SK-N-DZ (cell line): ENCODE measurements around the gene DNASE1L2.

Experiments
- DNase-seq: peaks from one replicate; pipeline ENCODE4 v3.0.0-alpha.2; 2015; ENCODE audit warnings: low spot score

DNASE1L2 gene

DNA sequence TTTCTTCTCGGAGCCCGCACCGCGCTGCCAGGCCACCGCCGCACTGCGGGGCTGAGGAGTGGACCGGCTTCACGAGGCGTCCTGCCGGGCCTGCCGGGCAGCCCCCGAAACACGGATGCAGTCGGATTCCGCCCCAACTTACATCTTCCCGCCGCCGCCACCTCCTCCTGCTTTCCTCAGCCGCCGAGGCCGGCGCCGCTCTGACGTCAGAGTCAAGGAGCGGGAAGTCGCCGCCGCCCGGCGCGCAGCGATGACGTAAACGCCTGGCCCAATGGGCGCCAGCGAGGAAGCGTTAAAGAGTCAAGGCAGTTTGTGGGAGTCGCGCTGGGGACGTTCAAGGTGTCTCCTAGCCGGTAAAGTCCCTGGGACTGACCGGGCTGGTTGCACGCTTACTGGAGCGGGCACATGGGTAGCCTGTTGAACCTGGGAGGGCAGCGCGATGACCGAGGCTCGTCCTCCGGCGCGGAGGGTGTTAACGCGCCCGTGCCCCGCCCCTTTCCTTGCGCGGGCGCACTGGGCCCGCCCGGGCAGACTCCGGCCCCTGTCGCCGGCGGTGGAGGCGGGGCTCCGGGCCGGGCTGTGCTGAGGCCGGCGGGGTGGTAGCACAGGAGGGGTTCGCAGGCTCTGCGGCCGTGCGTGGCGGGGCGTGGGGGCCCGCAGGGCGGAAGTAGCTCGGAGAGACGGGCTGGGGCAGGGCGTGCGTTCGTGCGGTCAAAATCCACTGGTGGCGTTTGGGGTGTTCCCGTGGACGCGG lies 31.8 kb downstream of the DNASE1L2 start, which contains the start of gene RNPS1:
TSS of gene RNPS1 (minus strand) at position 214 of the 754 bp plus-strand sequence. CDS start 3,483 bp downstream, outside the sequence.
- DNase-seq: peak; percentile 96

DNA sequence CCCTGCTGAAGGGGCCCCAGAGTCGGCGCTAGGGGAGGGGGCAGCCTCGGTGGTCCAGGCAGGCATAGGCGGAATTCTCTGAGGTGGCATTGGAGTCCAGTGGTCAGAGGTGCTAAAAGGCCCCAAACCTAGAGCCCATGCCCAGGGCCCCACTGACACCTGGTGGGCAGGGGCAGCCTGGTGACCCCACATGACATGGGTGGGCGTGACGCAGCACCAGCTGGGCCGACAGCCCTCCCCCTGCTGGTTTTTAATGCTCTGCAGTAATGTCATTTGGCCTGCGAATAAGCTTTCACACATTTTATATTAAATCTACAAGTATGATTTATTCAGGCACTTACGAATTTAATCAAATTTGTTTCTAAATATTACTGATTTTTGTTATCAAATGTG lies 33.8 kb downstream of the DNASE1L2 start:
- DNase-seq: no peak

DNA sequence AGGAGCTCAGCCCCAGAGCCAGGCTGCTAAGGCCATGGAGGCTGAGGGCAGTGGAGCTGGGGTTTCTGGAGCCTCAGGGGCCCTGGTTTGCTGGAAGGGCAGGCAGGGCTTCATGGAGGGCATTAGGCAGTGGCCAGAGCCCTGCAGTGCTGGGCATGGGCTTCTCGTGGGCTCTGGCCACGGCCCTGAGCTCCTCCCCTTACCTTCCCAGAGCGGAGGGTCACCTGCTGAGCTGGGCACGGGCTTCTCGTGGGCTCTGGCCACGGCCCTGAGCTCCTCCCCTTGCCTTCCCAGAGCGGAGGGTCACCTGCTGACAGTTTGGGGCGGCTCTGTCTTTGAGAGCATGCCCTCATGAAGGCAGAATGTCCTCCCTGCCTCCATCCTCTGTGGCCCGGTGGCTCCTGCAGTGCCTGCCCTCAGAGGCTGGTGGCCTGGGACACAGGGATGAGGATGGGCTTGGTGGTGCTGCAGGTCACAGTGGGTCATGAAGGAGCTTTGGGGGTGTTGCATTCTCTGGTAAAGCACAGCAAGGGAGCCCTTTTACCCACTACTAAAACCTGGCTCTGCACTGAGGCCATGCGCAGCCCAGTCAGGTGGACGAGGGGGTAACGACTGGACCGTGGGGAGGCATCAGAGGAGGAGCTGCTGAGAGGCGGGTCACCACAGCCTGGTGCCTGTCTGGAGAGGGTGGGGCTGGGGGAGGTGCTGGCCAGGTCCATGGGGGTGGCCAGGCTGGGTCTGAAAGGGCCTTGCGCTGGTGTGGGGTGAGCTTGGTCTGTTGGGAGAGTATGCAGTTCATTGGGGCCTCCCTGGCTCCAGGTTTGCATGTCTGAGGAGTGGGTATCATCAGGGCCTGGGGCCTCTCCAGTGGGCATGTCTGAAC lies 34.6 kb downstream of the DNASE1L2 start:
- DNase-seq: no peak

DNA sequence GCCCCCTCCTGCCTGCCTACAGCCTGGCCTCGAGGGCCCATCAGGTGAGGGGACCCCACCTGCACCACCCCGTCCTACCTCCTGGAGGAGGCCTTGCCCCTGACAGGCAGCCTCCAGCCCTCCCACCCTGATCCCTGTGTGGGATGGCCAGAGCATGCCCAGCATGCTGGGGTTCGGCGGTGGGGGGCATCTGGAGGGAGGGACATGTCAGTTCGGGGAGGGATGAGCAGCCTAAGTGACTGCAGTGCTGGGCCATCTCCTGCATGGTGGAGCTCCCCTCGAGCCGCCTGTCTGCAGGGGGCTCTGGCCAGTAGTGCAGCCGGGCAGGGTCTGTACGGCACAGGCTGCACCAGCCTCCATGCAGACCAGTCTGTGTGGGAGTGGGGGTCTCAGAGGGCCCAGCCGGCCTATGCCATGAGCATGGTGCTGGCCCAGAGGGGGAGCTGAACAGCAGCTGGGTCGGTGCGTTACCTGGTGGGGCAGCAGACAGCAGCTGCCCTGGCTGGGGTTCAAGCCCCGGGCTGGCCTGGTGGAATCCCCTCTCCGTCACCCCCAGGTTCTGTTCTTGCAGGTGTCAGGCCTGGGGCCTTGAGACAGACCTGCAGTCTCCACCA lies 35.7 kb downstream of the DNASE1L2 start:
- DNase-seq: no peak

DNA sequence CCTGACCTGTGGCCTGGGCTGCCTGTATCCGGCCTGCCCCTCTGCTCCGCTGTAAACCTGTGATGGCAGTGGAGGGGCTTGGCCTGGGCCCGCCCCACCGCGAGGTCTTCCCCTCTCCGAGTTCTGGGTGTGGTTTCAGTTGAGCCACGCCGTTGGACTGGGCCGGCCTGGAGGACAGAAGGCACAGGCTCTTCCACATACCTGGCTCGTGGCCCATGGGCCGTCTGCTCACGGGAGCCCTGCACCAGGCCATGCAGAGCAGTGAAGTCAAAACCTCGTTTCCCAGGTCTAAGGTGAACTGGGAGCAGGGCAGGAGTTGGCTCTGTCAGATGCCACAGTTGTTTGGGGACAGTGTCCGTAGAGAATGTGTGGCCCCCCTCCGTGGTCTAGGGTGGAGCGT lies 37.2 kb downstream of the DNASE1L2 start:
- no peak for DNase-seq

DNA sequence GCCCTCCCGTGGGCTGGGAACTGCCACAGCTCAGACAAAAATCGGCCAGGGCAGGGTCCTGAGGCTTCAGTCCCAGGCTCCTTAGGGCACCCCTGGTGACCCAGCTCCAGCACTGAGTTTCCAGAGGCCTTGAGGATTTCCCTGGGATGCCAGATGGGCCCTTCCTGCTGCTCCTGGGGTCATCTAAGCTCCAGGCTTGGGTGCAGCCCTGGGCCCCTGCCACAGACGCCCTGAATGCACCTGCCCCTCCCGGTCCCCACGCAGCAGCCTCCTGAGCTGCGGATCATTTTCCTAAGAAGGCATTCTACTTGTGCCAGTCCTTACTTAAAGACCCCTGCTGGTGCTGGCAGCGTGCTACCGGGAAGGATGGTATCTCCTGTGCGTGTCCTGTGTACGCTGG lies 37.7 kb downstream of the DNASE1L2 start:
- DNase-seq: no peak

DNA sequence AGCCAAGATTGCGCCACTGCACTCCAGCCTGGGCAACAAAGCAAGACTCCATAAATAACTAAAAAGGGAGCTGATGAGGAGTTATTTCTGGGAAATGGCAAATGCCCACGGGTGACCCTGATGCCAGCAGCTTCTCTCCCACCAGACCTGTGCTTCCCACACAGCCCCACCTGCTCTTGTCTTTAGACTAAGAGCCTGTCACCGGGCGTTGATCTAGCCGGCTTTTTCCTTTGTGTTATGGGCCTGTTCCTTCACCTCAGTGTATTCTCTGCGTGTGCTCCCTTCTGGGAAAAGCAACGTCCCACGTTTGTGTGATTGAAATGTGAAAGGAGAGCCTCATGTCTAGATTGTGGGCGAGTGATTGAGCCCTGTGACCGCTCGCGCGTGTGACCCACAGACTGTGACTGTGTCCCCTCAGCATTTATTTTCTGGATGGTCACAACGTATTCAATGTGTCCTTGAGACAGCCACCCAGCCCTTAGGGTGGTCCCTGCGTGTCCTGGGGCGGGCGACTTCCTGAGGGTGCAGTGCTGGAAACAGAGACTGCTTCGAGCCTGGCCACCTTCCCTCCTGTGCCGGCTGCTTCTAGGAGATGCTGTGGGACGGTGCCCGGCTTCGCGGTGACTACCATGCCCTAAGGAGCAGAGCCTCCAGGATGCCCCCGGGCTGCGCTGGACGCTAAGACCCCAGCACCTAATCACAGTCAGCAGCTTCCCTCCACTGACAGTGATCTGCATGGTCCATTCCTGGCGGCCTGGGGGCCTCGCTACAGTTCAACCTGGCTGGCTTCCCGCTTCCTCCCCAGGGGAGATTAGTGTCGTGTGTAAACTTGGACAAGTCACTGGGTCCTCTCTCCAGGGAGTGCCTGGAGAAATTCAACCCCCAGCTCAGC lies 39.5 kb downstream of the DNASE1L2 start:
- no peak for DNase-seq

DNA sequence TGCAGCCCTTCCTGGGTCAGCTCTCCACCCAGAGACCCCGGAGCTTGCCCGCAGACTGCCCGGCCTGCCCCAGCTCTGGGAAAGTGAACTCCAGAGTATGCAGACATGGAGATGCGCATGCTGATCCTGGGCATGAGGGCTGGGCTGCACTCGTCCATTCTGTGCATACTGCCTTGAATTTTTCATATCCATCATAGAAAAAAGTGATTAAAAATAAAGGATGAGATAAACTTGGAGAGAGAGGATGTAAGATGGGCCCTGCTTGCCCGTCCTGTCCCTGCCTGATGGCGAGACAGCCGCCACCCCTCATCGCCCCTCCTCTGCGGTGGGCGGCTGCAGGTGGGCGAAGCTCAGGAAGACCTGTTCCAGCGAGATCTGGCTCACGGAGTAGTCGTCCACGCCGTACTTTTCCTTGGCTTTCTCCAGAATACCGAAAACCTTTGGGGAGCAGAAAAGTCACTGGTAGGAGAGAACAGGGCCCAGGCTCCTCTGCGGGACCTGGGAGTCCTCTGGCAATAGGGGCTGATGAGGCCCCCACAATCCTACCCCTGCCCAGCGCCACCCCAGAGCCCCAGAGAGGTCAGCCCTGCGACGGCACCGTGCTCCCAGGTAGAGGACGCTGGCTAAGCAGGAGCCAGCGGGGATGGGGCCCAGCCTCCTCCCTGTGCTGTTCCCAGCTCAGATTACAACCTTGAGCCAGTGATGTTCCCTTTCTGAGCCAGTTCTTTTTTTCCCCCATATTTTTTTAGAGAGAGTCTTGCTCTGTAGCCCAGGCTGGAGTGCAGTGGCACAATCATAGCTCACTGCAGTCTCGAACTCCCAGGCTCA lies 40.3 kb downstream of the DNASE1L2 start:
- no peak for DNase-seq

DNA sequence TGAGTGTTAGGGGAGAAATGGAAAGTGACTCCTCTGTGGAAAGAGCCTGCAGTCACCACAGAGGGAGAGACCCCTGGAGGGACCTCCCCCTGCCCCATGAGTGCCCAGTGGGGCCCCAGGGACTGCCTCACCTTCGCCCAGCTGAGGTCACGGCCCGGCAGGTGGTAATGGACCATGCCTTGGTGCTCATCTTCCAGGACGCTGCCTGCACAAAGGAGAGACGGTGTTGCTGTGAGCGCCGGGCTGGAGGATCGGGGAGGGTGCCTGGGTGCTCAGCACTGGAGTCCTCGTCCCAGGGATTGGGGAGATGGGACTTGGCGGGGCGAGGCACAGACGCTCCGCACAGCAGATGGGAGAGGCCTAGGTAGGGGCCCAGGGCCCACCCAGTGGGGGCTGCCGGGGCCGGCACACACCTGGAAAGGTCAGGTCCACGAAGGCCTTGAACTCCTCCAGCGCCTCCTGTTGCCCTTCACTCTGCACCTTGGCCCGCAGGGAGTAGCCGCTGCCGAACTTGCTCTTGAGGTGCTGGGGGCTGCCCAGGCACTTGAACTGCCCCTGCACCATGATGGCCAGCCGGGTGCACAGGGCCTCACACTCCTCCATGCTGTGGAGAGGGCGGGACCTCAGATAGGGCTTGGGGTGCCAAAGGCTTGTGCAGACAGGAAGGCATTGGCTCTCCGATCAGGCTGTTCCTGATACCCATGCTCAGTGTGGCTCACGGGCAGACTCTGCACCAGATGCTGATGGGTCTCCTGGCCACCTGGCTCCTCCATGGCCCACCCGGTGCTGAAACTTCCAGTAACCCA lies 41.4 kb downstream of the DNASE1L2 start:
- no peak for DNase-seq

DNA sequence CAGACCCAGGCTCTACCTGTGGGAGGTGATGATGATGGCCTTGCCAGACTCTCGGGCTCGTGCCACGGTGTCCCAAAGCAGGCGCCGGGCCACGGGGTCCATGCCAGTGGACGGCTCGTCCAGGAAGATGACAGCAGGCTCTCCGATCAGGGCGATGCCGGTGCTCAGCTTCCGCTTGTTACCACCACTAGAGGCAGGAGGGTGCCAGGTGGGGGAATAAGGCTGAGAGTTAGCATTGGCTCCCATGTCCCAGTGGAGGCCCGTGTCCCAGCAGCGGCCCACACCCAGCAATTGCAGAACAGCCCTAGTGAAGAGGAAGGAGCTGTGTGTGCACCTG lies 42.0 kb downstream of the DNASE1L2 start:
- DNase-seq: no peak

DNA sequence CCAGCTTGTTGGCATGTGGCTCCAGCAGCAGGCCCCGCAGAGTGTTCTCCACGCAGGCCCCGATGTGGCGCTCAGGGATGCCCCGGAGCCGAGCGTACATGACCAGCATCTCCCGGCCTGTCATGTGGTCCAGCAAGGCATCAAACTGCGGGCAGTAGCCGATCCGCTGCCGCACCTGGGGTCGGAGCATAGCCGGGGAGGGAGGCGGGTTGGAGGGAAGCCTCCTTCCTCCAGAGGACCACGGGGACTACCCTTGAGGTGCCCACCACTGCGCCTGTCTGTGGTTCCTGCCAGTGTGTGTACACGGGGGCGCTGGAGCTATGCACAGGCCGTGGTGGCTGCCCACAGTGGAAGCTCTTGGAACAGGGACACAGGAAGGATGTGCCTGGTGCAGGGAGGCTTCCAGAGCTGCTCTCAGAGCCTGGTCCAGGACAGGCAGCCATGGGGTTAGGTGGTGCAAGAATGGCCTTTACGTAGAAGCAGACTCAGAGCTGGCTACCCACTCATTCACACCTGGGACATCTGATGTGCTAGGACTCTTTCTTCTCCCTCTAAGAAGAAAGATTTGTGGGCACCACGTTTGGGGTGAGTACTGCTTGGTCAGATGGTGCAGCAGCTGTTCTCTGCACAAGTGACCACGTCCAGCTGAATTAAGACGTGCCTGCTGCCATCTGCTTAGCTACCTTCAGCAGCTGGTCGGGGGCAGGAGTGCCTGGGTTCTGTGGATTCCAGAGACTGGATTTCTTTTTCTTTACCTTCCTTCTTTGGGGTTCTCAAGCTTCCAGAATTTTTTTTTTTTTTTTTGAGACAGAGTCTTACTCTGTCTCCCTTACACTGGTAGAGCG lies 42.9 kb downstream of the DNASE1L2 start:
- DNase-seq: no peak

DNA sequence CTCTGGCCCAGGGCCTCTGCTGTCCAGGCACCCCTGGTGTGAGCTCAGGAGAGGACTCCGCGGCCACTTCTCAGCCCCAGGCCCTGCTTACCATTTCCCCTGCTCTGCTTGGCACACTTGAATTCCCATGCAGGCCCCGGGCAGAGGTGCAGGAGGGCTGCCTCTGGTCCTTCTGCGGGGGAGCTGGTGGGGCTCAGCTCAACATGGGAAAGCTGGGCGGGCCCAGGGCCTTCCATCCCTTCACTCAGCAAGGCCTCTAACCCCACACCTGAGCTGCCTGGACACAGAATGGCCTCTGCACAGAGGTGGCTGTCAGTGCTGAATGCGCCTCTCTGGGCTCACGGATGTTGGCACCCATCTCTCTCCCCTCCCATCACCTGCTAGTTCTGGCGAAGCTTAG lies 44.2 kb downstream of the DNASE1L2 start:
- no peak for DNase-seq

DNA sequence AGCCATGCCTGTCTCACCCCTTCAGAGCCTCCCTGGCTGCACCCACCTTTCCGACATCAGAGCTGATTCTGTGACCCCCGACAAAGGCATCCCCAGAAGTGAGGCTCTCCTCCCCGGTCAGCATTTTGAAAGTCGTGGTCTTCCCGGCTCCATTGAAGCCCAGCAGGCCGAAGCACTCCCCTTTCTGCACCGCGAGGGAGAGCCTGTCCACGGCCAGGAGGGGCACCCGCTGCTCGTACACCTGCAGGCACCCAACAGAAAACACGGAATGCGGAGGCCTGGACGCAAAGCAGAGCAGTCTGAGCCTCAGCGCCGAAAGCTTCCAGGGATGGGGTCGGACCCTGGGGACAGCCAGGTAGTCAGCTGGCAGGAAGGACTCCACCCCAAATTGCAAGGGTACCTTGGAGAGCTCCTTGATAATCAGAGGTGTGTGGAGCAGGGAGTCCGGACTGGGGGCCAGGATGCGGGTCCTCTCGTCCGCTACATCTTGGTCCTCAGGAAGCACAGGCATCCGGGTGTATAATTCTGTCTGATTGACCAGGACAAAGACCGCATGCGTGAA lies 44.8 kb downstream of the DNASE1L2 start:
- no peak for DNase-seq

DNA sequence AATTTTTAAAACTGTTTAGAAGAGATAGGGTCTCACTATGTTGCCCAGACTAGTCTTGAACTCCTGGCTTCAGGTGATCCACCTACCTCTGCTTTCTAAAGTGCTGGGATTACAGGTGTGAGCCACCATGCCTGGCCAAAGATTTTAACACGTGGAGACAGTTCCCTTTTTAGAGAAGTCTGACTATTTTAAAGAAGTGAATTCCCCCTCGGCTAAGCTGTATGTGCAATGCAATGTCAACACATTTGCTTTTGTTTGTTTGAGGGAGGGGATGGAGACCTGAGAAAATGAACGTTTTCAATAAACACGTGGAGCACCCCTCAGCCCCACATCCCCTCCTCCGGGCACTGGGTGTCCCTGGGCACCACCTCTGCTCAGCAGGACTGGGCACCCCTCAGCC lies 46.0 kb downstream of the DNASE1L2 start:
- no peak for DNase-seq

DNA sequence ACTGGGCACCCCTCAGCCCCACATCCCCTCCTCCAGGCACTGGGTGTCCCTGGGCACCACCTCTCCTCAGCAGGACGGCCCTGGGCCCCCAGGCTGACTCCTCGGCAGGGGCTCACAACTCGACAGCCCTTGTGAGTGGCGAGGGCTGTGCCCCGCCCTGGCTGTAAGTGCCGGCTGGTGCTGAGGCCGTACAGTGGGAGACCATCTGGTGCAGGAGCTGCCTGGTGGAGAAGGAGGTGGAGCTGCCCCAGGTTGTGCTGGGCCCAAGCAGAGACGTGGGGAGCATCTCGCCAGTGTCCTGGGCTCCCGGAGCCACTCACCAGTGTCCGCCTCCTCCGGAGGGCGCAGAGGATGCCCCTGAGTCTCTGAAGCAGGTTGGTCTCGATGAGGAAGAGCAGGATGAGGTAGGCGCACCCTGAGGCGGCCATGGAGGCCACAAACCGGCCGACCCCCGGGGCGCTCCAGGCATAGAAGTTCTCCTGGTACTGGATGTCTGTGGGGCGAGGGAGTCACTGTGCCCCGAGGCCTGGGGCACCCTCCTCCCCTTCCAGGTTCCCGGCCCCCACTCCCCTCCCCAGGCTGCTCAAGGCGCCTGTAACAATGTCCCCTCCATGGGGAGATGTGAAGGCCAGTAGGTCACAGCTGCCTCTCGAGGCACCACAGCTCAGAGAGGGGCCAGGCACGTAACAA lies 46.8 kb downstream of the DNASE1L2 start:
- no peak for DNase-seq

DNA sequence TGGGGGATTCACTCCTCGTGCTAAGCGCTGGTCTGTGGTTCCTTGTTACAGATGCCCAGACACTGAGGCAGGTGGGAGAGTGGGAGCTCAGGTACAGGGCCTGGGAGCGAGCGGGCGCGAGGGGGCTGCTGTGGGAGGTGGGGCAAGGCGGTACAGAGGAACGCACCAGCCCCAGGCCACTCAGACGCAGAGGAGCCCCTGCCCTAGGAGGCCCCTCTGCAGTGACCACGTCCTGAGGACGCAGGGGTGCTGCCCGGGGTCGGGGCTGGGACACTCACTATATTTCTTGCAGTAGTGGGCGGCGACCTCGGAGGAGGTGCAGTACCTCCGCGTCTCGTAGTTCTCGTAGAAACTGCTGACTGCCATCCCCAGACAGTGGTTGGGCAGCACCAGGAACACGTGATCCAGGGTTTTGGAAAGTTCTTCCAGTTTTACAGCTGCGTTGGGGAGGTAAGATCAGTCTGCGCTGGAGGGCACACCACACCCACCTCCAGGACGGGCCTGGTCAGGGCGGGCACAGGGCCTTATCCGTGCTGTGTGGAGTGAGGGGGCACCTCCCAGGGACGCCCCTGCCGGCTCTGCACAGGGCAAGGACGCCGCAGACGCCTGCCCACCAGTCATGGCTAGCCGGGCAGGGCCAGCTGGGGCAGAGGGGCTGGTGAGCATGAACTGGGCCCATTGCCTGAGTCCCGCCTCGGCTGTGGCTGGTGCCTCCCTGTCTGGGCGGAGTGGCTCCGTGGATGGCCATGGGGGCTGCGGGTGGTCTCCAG lies 47.9 kb downstream of the DNASE1L2 start:
- DNase-seq: no peak
